ENCODE data around the gene THOC6. TPM values are rescaled to one million over a fixed set of nuclear protein-coding genes. Genes with fewer than 3 reads are reported as not detected.
A peak's percentile ranks its signal among the peaks of the same experiment; 100 is the strongest.

The THOC6 gene
- total RNA-seq, 6 experiments from 2014 or later = 7.7 to 15.7 (median 9.7) TPM

DNA sequence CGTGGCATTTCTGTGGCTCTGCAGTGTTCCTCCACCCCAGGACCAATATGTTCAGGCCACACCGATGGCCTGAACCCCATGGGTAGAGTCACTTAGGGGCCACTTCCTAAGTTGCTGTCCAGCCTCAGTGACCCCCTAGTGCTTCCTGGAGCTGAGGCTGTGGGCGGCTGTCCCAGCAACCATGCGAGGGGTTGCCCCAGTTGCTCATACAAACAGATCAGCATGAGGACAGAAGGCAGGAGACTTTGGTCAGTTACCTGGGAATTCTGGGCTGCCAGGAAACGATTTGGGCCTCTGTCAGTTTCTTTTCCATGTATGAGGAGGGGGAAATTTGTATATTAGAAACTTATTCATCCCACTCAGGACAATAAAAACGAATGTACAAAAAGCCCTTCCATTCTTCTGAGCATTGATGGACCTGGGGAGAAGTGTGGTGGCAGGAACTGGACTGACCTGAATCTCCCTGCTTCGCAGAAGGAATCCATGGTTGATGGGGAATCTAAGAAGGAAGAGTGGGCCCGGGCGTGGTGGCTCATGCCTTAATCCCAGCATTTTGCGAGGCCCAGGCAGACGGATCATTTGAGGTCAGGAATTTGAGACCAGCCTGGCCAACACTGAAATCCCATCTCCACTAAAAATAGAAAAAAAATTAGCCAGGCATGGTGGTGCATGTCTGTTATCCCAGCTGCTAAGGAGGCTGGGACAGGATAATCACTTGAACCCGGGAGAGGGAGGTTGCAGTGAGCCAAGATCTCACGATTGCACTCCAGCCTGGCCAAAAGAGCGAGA is 36.7 kb downstream of the THOC6 start:
- DNase-seq (peak in 2 of 3 donors; percentile 55 to 69), ATAC-seq (peak in 1 of 4 donors; percentile 44)
- Histone ChIP-seq H3K36me3 (no peaks in the 10 kb centered on the region), H3K27ac (peak overlapping the region; percentile 87 to 94 (median 93)), H3K4me1 (peaks cover 0 to 24% (median 3%) of the 10 kb centered on the region in 4 donors), H3K4me3 (no peak overlapping the region), H3K27me3 (no peaks in the 10 kb centered on the region), H3K9me3 (no peaks in the 10 kb centered on the region)
- 74% methylated on average over 14 of the region's 14 CpGs for WGBS (ENCODE audit: insufficient coverage, low coverage, low lambda C conversion rate, missing lambda C conversion rate)
- TF ChIP-seq POLR2A (IDR thresholded peaks at IDR 0.05) = no peak
- TF ChIP-seq, protein P1, sequence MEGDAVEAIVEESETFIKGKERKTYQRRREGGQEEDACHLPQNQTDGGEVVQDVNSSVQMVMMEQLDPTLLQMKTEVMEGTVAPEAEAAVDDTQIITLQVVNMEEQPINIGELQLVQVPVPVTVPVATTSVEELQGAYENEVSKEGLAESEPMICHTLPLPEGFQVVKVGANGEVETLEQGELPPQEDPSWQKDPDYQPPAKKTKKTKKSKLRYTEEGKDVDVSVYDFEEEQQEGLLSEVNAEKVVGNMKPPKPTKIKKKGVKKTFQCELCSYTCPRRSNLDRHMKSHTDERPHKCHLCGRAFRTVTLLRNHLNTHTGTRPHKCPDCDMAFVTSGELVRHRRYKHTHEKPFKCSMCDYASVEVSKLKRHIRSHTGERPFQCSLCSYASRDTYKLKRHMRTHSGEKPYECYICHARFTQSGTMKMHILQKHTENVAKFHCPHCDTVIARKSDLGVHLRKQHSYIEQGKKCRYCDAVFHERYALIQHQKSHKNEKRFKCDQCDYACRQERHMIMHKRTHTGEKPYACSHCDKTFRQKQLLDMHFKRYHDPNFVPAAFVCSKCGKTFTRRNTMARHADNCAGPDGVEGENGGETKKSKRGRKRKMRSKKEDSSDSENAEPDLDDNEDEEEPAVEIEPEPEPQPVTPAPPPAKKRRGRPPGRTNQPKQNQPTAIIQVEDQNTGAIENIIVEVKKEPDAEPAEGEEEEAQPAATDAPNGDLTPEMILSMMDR (IDR thresholded peaks at IDR 0.05) = no peak
- intact Hi-C loops (cut with DNase I) = no loop called here

DNA sequence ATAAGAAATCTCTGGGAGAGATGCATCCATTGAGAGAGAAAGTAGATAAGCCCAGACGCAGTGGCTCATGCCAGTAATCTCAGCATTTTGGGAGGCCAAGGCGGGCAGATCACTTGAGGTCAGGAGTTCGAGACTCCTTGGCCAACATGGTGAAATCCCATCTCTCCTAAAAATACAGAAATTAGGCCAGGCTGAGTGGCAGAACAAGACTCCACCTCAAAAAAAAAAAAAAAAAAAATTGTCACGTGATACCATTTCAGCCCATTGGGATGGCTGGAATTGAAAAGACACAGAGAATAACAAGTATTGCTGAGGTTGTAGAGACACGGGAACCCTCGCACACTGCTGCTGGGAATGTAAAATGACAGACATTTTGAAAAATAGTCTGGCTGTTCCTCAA is 38.7 kb downstream of the THOC6 start:
- Histone ChIP-seq H3K27ac (no peak overlapping the region), H3K4me1 (peaks cover 0 to 28% (median 6%) of the 10 kb centered on the region in 4 donors), H3K36me3 (peaks cover 0 to 3% (median 0%) of the 10 kb centered on the region in 4 donors), H3K27me3 (no peaks in the 10 kb centered on the region), H3K9me3 (no peaks in the 10 kb centered on the region), H3K4me3 (no peak overlapping the region)
- peak in 1 of 3 donors; percentile 12 for DNase-seq
- ATAC-seq = no peak
- 84% methylated on average over 3 of the region's 6 CpGs for WGBS (ENCODE audit: insufficient coverage, low coverage, low lambda C conversion rate, missing lambda C conversion rate)
- TF ChIP-seq POLR2A (IDR thresholded peaks at IDR 0.05) = no peak
- TF ChIP-seq, protein P1 (IDR thresholded peaks at IDR 0.05) = no peak
- intact Hi-C loops (cut with DNase I) = no loop called here

DNA sequence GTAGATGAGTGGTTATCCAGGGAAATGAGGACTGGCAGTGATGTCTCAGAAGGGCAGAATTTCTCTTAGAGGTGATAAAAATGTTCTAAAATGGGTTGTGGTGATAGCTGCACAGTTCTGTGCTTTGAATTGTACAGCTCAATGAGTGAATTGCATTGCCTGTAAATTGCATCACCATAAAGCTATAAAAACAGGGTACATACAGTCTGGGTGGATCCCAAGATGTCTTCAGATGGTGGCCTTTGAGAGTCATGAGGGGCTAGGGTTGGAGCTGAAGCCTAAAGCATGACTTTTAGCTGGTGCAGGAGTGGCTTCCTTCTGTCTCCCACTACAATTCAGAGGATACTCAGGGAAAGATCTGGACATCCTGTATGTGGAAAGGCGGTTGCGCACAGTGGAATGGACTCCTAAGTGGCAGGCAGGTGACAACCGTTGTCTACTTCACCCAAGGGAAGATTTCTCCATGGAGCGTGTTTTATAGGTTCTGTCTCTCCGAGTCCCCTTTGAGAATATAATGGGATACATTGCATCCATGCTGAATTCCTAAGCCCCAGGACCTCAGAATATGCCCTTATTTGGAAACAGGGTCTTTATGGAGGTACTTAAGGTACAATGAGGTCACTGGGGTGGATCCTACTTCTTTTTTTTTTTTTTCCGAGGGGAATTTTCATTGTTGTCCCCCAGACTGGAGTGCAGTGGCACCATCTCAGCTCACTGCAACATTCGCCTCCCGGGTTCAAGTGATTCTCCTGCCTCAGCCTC is 40.0 kb downstream of the THOC6 start:
- Histone ChIP-seq H3K27me3 (no peaks in the 10 kb centered on the region), H3K4me3 (no peak overlapping the region), H3K4me1 (peaks cover 0 to 29% (median 6%) of the 10 kb centered on the region in 4 donors), H3K27ac (peak overlapping the region in 1 of 3 donors; percentile 97), H3K9me3 (no peaks in the 10 kb centered on the region), H3K36me3 (peaks cover 0 to 10% (median 5%) of the 10 kb centered on the region in 4 donors)
- 85% methylated on average over 5 of the region's 8 CpGs for WGBS (ENCODE audit: insufficient coverage, low coverage, low lambda C conversion rate, missing lambda C conversion rate)
- intact Hi-C loops (cut with DNase I) = no loop called here
- no peak for TF ChIP-seq POLR2A (IDR thresholded peaks at IDR 0.05)
- TF ChIP-seq, protein P1 (IDR thresholded peaks at IDR 0.05) = no peak
- DNase-seq = no peak
- no peak for ATAC-seq

DNA sequence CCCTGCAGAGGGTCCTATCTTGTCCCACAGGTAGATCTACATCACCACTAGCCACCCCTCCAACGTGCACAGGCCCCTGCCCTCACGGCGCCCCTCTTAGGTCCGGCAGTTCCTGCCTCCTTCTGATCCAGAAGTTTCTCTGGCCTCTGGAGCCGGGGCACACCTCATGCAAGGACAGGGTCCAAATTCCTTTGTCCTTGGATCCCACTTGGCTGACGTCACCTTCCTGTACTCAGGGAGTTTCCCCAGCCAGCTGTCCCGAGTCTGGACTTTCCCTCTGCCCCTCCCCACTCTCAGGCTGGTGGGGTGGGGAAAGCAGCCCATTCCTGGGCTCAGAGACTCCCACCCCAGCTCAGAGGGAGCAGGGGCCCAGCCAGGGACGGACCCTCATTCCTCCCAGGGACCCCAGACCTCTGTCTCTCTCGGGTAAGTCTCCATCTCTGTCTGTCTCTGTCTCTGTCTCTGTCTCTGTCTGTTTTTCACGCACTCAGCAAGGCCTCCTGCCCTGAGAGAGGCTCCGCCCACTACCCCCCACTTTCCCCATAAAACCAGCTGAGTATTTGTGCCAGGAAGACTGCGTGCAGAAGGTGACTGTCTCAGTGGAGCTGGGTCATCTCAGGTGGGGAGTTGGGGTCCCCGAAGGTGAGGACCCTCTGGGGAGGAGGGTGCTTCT is 41.4 kb downstream of the THOC6 start, which contains the start of gene IL32:
Gene IL32, plus strand, starts transcription at position 572 of the 673 bp plus-strand sequence. CDS start 172 bp downstream, outside the sequence.
- intact Hi-C loops (cut with DNase I) = no loop called here
- Histone ChIP-seq H3K27ac (peak within 1 kb of the TSS; percentile 96 to 97 (median 97)), H3K27me3 (no peaks in the 10 kb centered on the region), H3K9me3 (no peaks in the 10 kb centered on the region), H3K4me3 (peak within 1 kb of the TSS; percentile 65 to 72 (median 66)), H3K4me1 (peaks cover 0 to 22% (median 4%) of the 10 kb centered on the region in 4 donors), H3K36me3 (peaks cover 0 to 14% (median 5%) of the 10 kb centered on the region in 4 donors)
- TF ChIP-seq, protein P1 (IDR thresholded peaks at IDR 0.05) = no peak
- peak; percentile 83 for TF ChIP-seq POLR2A (IDR thresholded peaks at IDR 0.05)
- 20% methylated on average over 11 of the region's 13 CpGs for WGBS (ENCODE audit: insufficient coverage, low coverage, low lambda C conversion rate, missing lambda C conversion rate)
- ATAC-seq = peak; percentile 77 to 90 (median 86)
- peak; percentile 86 to 88 (median 87) for DNase-seq
